ENCODE measurements around the gene INTS7.

INTS7 gene

GRCh38 chr1:211912038-211912437 is 123.3 kb downstream of the INTS7 start:
- Histone ChIP-seq H3K4me2 (ENCODE audit: low read length) (no peak overlapping the region), H3K4me3 (ENCODE audit: low read length) (no peak overlapping the region), H3K27me3 (ENCODE audit: control insufficient read depth, insufficient read depth, low read length) (peaks cover 46% of the 10 kb centered on the region), H3K9me3 (replicated peaks; ENCODE audit: low read length) (no peaks in the 10 kb centered on the region), H3K4me1 (ENCODE audit: control insufficient read depth, insufficient read depth, low read length) (peaks cover 6% of the 10 kb centered on the region), H3K36me3 (ENCODE audit: insufficient read depth, low read length) (no peaks in the 10 kb centered on the region), H3K9ac (ENCODE audit: low read depth, low read length) (no peak overlapping the region)

DNA sequence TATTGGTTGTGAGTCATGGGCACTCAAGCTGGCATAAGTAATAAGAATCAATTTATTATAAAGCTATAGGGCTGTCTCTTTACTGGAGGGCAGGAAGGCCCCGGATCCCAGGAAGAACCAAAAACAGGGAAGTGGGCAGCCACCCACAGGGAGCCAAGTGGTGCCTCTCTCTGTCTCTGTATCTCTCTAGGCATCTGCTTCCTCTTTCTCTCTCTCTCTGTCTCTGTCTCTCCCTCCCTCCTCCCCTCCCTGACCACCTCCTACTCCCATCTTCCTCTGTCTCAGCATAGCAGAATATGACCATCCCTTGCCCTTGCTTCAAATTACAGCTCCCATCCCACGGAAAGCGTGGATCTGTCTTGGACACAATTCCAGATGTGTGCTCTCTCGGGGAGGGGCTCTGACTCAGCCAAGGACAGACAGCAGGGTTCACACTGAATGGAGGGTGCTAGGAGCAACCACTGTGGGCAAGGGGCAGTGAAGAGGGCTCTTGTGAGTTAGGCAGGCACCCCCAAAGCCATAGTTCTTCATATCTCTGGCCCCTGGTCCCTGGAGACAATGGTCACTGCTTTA is 124.4 kb downstream of the INTS7 start:
- H3K4me2 ChIP-seq (ENCODE audit: low read length), result no peak overlapping the region
- H3K9ac ChIP-seq (ENCODE audit: low read depth, low read length), result no peak overlapping the region
- peaks cover 43% of the 10 kb centered on the region for H3K27me3 ChIP-seq (ENCODE audit: control insufficient read depth, insufficient read depth, low read length)
- H3K4me3 ChIP-seq (ENCODE audit: low read length), result no peak overlapping the region
- H3K4me1 ChIP-seq (ENCODE audit: control insufficient read depth, insufficient read depth, low read length), result peaks cover 6% of the 10 kb centered on the region
- H3K9me3 ChIP-seq (replicated peaks; ENCODE audit: low read length), result no peaks in the 10 kb centered on the region
- no peaks in the 10 kb centered on the region for H3K36me3 ChIP-seq (ENCODE audit: insufficient read depth, low read length)

GRCh38 chr1:211910113-211910884 is 125.1 kb downstream of the INTS7 start:
- H3K27me3 ChIP-seq (ENCODE audit: control insufficient read depth, insufficient read depth, low read length), result peaks cover 36% of the 10 kb centered on the region
- H3K9me3 ChIP-seq (replicated peaks; ENCODE audit: low read length), result no peaks in the 10 kb centered on the region
- no peaks in the 10 kb centered on the region for H3K36me3 ChIP-seq (ENCODE audit: insufficient read depth, low read length)
- H3K9ac ChIP-seq (ENCODE audit: low read depth, low read length), result no peak overlapping the region
- H3K4me3 ChIP-seq (ENCODE audit: low read length), result no peak overlapping the region
- no peak overlapping the region for H3K4me2 ChIP-seq (ENCODE audit: low read length)
- H3K4me1 ChIP-seq (ENCODE audit: control insufficient read depth, insufficient read depth, low read length), result peaks cover 6% of the 10 kb centered on the region

GRCh38 chr1:211909395-211909794 is 126.0 kb downstream of the INTS7 start:
- H3K27me3 ChIP-seq (ENCODE audit: control insufficient read depth, insufficient read depth, low read length), result peaks cover 31% of the 10 kb centered on the region
- no peak overlapping the region for H3K9ac ChIP-seq (ENCODE audit: low read depth, low read length)
- H3K4me2 ChIP-seq (ENCODE audit: low read length), result no peak overlapping the region
- H3K4me1 ChIP-seq (ENCODE audit: control insufficient read depth, insufficient read depth, low read length), result peaks cover 6% of the 10 kb centered on the region
- no peaks in the 10 kb centered on the region for H3K9me3 ChIP-seq (replicated peaks; ENCODE audit: low read length)
- H3K36me3 ChIP-seq (ENCODE audit: insufficient read depth, low read length), result no peaks in the 10 kb centered on the region
- H3K4me3 ChIP-seq (ENCODE audit: low read length), result no peak overlapping the region

GRCh38 chr1:211908951-211909350 is 126.4 kb downstream of the INTS7 start:
- no peaks in the 10 kb centered on the region for H3K36me3 ChIP-seq (ENCODE audit: insufficient read depth, low read length)
- H3K9me3 ChIP-seq (replicated peaks; ENCODE audit: low read length), result no peaks in the 10 kb centered on the region
- H3K4me1 ChIP-seq (ENCODE audit: control insufficient read depth, insufficient read depth, low read length), result peaks cover 6% of the 10 kb centered on the region
- no peak overlapping the region for H3K9ac ChIP-seq (ENCODE audit: low read depth, low read length)
- no peak overlapping the region for H3K4me2 ChIP-seq (ENCODE audit: low read length)
- no peak overlapping the region for H3K4me3 ChIP-seq (ENCODE audit: low read length)
- H3K27me3 ChIP-seq (ENCODE audit: control insufficient read depth, insufficient read depth, low read length), result peaks cover 31% of the 10 kb centered on the region

DNA sequence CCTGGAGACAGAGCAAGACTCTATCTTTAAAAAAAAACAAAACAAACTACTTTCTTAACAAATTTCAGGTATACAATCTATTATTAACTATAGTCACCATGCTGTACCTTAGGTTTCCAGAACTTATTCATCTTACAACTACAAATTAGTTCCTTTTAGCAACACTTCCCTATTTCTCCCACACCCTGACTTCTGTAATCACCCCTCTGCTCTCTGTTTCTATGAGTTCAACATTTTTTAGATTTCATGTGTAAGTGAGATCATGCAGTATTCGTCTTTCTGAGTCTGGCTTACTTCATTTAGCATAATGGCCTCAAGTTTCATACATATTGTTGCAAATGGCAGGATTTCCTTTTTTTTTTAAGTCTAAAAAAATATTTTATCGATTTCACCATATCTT is 126.9 kb downstream of the INTS7 start:
- no peak overlapping the region for H3K4me2 ChIP-seq (ENCODE audit: low read length)
- H3K9me3 ChIP-seq (replicated peaks; ENCODE audit: low read length), result no peaks in the 10 kb centered on the region
- H3K4me1 ChIP-seq (ENCODE audit: control insufficient read depth, insufficient read depth, low read length), result peaks cover 6% of the 10 kb centered on the region
- H3K9ac ChIP-seq (ENCODE audit: low read depth, low read length), result no peak overlapping the region
- peaks cover 36% of the 10 kb centered on the region for H3K27me3 ChIP-seq (ENCODE audit: control insufficient read depth, insufficient read depth, low read length)
- no peaks in the 10 kb centered on the region for H3K36me3 ChIP-seq (ENCODE audit: insufficient read depth, low read length)
- H3K4me3 ChIP-seq (ENCODE audit: low read length), result no peak overlapping the region

- Histone ChIP-seq H3K4me3 (ENCODE audit: low read length) (no peak overlapping the region), H3K9me3 (replicated peaks; ENCODE audit: low read length) (no peaks in the 10 kb centered on the region), H3K27me3 (ENCODE audit: control insufficient read depth, insufficient read depth, low read length) (peaks cover 14% of the 10 kb centered on the region), H3K4me2 (ENCODE audit: low read length) (no peak overlapping the region), H3K9ac (ENCODE audit: low read depth, low read length) (no peak overlapping the region), H3K4me1 (ENCODE audit: control insufficient read depth, insufficient read depth, low read length) (no peaks in the 10 kb centered on the region), H3K36me3 (ENCODE audit: insufficient read depth, low read length) (no peaks in the 10 kb centered on the region)
Measured at GRCh38 chr1:211903490-211904245, 131.7 kb downstream of the INTS7 start.

GRCh38 chr1:211902624-211903291 is 132.6 kb downstream of the INTS7 start:
- no peak overlapping the region for H3K4me2 ChIP-seq (ENCODE audit: low read length)
- no peak overlapping the region for H3K9ac ChIP-seq (ENCODE audit: low read depth, low read length)
- H3K9me3 ChIP-seq (replicated peaks; ENCODE audit: low read length), result no peaks in the 10 kb centered on the region
- no peak overlapping the region for H3K4me3 ChIP-seq (ENCODE audit: low read length)
- no peaks in the 10 kb centered on the region for H3K36me3 ChIP-seq (ENCODE audit: insufficient read depth, low read length)
- H3K27me3 ChIP-seq (ENCODE audit: control insufficient read depth, insufficient read depth, low read length), result peaks cover 14% of the 10 kb centered on the region
- no peaks in the 10 kb centered on the region for H3K4me1 ChIP-seq (ENCODE audit: control insufficient read depth, insufficient read depth, low read length)

DNA sequence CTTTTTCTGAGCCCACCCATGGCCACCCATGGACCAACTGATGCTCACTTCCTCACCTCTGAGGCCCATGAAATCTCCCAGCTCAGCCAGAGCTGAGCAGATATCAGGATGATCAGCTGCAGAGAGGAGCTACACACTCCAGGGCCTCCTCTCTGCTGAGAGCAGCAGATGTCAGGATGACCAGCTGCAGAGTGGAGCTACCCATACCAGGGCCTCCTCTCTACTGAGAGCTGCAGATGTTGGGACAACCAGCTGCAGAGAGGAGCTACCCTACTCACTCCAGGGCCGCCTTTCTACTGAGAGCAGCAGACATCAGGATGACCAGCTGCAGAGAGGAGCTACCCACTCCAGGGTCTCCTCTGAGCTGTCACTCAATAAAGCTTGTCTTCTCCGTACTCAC is 133.4 kb downstream of the INTS7 start:
- Histone ChIP-seq H3K36me3 (ENCODE audit: insufficient read depth, low read length) (no peaks in the 10 kb centered on the region), H3K4me2 (ENCODE audit: low read length) (no peak overlapping the region), H3K4me3 (ENCODE audit: low read length) (no peak overlapping the region), H3K9ac (ENCODE audit: low read depth, low read length) (no peak overlapping the region), H3K9me3 (replicated peaks; ENCODE audit: low read length) (no peaks in the 10 kb centered on the region), H3K27me3 (ENCODE audit: control insufficient read depth, insufficient read depth, low read length) (peaks cover 17% of the 10 kb centered on the region), H3K4me1 (ENCODE audit: control insufficient read depth, insufficient read depth, low read length) (peaks cover 6% of the 10 kb centered on the region)

DNA sequence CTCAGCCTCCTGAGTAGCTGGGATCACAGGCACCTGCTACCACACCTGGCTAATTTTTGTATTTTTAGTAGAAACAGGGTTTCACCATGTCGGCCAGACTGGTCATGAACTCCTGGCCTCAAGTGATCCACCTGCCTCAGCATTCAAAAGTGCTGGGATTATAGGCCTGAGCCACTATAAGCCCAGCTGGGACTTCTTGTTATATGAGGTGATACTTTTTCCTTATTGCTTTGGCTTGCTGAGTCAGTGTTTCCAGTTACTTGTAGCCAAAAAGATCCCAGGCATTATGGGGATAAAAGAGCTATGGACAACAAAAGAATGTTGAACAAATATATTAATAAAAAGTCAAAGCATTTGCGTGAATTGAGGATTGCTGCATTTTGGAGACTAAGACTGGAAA is 134.9 kb downstream of the INTS7 start:
- peaks cover 7% of the 10 kb centered on the region for H3K4me1 ChIP-seq (ENCODE audit: control insufficient read depth, insufficient read depth, low read length)
- H3K4me2 ChIP-seq (ENCODE audit: low read length), result no peak overlapping the region
- no peaks in the 10 kb centered on the region for H3K9me3 ChIP-seq (replicated peaks; ENCODE audit: low read length)
- H3K4me3 ChIP-seq (ENCODE audit: low read length), result no peak overlapping the region
- H3K9ac ChIP-seq (ENCODE audit: low read depth, low read length), result no peak overlapping the region
- H3K27me3 ChIP-seq (ENCODE audit: control insufficient read depth, insufficient read depth, low read length), result peaks cover 17% of the 10 kb centered on the region
- H3K36me3 ChIP-seq (ENCODE audit: insufficient read depth, low read length), result no peaks in the 10 kb centered on the region

GRCh38 chr1:211896958-211897357 is 138.4 kb downstream of the INTS7 start:
- Histone ChIP-seq H3K36me3 (ENCODE audit: insufficient read depth, low read length) (no peaks in the 10 kb centered on the region), H3K27me3 (ENCODE audit: control insufficient read depth, insufficient read depth, low read length) (peaks cover 14% of the 10 kb centered on the region), H3K4me1 (ENCODE audit: control insufficient read depth, insufficient read depth, low read length) (peaks cover 7% of the 10 kb centered on the region), H3K9me3 (replicated peaks; ENCODE audit: low read length) (no peaks in the 10 kb centered on the region), H3K9ac (ENCODE audit: low read depth, low read length) (peak overlapping the region; percentile 21), H3K4me2 (ENCODE audit: low read length) (peak overlapping the region; percentile 26), H3K4me3 (ENCODE audit: low read length) (peak overlapping the region; percentile 18)

Data from skeletal muscle satellite cell (primary cell).